ENCODE results near the gene PPIE.

The PPIE gene

GRCh38 chr1:39754026-39754570 is 15.4 kb downstream of the PPIE start:
- TF ChIP-seq, protein P1, sequence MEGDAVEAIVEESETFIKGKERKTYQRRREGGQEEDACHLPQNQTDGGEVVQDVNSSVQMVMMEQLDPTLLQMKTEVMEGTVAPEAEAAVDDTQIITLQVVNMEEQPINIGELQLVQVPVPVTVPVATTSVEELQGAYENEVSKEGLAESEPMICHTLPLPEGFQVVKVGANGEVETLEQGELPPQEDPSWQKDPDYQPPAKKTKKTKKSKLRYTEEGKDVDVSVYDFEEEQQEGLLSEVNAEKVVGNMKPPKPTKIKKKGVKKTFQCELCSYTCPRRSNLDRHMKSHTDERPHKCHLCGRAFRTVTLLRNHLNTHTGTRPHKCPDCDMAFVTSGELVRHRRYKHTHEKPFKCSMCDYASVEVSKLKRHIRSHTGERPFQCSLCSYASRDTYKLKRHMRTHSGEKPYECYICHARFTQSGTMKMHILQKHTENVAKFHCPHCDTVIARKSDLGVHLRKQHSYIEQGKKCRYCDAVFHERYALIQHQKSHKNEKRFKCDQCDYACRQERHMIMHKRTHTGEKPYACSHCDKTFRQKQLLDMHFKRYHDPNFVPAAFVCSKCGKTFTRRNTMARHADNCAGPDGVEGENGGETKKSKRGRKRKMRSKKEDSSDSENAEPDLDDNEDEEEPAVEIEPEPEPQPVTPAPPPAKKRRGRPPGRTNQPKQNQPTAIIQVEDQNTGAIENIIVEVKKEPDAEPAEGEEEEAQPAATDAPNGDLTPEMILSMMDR (IDR thresholded peaks at IDR 0.05; ENCODE audit: low read depth, low read length), result no peak
- DNase-seq (ENCODE audit: low read depth, low spot score), result no peak
- H3K4me3 ChIP-seq (ENCODE audit: low read depth, low read length), result no peak overlapping the region
- in situ Hi-C loops (cut with HindIII; ENCODE audit: low sequenced_read_pairs), result no loop called here

DNA sequence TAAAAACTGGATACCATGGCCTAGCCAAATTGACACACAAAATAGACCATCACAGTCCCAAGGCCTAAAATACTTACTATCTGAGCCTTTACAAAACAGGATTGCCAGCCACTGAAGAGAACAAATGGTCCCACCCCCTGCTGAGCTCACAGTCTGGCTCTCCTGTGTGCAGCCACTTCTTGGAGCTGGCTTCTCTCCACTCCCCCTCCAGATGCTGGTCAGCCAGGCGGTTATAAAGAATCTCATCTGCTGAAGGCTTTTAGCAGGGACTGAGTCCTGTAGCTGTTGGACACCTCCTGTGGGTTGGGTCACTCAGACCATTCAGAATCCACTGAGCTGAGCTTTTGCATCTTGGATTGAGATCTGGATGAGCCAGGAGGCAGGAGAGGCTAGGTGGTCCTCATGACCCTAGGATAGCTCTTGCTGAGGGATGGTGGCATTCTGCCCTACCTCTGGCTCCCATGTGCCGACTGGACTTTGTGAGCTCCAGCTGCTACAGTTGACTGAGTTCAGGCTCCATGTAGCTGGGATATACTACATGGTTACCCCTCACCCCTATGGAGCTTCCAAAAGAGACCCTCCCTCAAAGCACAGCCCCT is 16.3 kb downstream of the PPIE start:
- DNase-seq (ENCODE audit: low read depth, low spot score), result peak; percentile 17
- no peak overlapping the region for H3K4me3 ChIP-seq (ENCODE audit: low read depth, low read length)
- TF ChIP-seq, protein P1 (IDR thresholded peaks at IDR 0.05; ENCODE audit: low read depth, low read length), result no peak
- in situ Hi-C loops (cut with HindIII; ENCODE audit: low sequenced_read_pairs), result no loop called here

- no peak for DNase-seq (ENCODE audit: low read depth, low spot score)
- no peak overlapping the region for H3K4me3 ChIP-seq (ENCODE audit: low read depth, low read length)
- TF ChIP-seq, protein P1 (IDR thresholded peaks at IDR 0.05; ENCODE audit: low read depth, low read length), result no peak
- in situ Hi-C loops (cut with HindIII; ENCODE audit: low sequenced_read_pairs), result no loop called here
Observed at GRCh38 chr1:39755965-39756659, 17.4 kb downstream of the PPIE start.

DNA sequence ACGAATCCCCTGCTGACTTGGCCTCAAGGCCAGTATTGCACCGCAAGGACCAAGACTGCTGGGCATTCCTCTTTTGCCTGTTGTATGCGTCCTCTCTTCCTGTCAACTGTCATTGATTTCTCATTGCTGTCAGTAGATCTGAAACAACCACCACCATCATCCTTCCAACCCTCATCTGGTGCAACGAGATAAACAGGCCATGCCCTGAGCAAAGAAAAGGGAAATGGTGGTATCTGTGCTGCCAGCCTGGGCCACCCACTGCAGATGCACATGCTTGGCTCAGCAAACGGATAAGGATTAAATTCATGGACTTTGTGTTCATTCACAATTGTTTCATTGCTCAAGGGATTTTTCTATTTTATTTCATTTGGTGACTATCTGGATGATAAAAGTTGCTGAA is 18.8 kb downstream of the PPIE start:
- in situ Hi-C loops (cut with HindIII; ENCODE audit: low sequenced_read_pairs), result no loop called here
- no peak for DNase-seq (ENCODE audit: low read depth, low spot score)
- TF ChIP-seq, protein P1 (IDR thresholded peaks at IDR 0.05; ENCODE audit: low read depth, low read length), result no peak
- H3K4me3 ChIP-seq (ENCODE audit: low read depth, low read length), result no peak overlapping the region

- no peak for DNase-seq (ENCODE audit: low read depth, low spot score)
- in situ Hi-C loops (cut with HindIII; ENCODE audit: low sequenced_read_pairs), result no loop called here
- TF ChIP-seq, protein P1 (IDR thresholded peaks at IDR 0.05; ENCODE audit: low read depth, low read length), result no peak
- H3K4me3 ChIP-seq (ENCODE audit: low read depth, low read length), result no peak overlapping the region
Observed at GRCh38 chr1:39758556-39759435, 20.1 kb downstream of the PPIE start.

- DNase-seq (ENCODE audit: low read depth, low spot score), result no peak
- H3K4me3 ChIP-seq (ENCODE audit: low read depth, low read length), result no peak overlapping the region
- in situ Hi-C loops (cut with HindIII; ENCODE audit: low sequenced_read_pairs), result no loop called here
- TF ChIP-seq, protein P1 (IDR thresholded peaks at IDR 0.05; ENCODE audit: low read depth, low read length), result no peak
Observed at GRCh38 chr1:39759436-39759726, 20.7 kb downstream of the PPIE start.

All from astrocyte of the spinal cord (primary cell).